Esophagus muscularis mucosa (tissue), 4 donors: ENCODE data around the gene ZNF92. TPM values are rescaled to one million over a fixed set of nuclear protein-coding genes. Genes with fewer than 3 reads are reported as not detected.
"Not testable (repeated sequence)": the region's sequence is repeated elsewhere in the genome, so short reads cannot be mapped to it uniquely, and the experiment has no call there.

Experiments used
- DNase-seq: peaks from one replicate; pipeline ENCODE4 v3.0.0-alpha.2; 2017; ENCODE audit errors: extremely low spot score
- H3K27ac ChIP-seq, 4 donors: fragments of 200-600 bp; sonication (generic); replicated peaks in 1 of 4; 1 replicate in 3 of 4; 2 replicates in 1 of 4; pipeline ENCODE4 v1.5.1; 2016 to 2019; ENCODE audit warnings: mild to moderate bottlenecking in 1 of 4
- H3K27me3 ChIP-seq, 4 donors: fragments of 200-600 bp; sonication (generic); one replicate each; pipeline versions ENCODE4 v1.5.1 to v1.6.0; 2016 to 2019
- H3K36me3 ChIP-seq, 4 donors: fragments of 200-600 bp; sonication (generic); one replicate each; pipeline ENCODE4 v1.5.1; 2016 to 2019
- H3K4me1 ChIP-seq, 4 donors: fragments of 200-600 bp; sonication (generic); one replicate each; pipeline ENCODE4 v1.5.1; 2016 to 2019
- H3K4me3 ChIP-seq, 4 donors: fragments of 200-600 bp; sonication (generic); 1 replicate in 2 of 4; 2 replicates in 2 of 4; pipeline ENCODE4 v1.5.1; 2016 to 2019; ENCODE audit warnings: mild to moderate bottlenecking in 4 of 4, moderate library complexity in 1 of 4
- H3K9me3 ChIP-seq, 4 donors: fragments of 200-600 bp; sonication (generic); 1 replicate in 3 of 4; 2 replicates in 1 of 4; pipeline ENCODE4 v1.5.1; 2016 to 2019
- CTCF ChIP-seq, 3 experiments: fragments of 200-600 bp in 2 of 3; fragments of 450-650 bp in 1 of 3; sonication (generic) in 2 of 3; IDR thresholded peaks; one replicate each; pipeline ENCODE4 v1.5.1; 2017 to 2019; ENCODE audit warnings: antibody characterized with exemption in 3 of 3, mild to moderate bottlenecking in 2 of 3, moderate library complexity in 1 of 3
- EP300 ChIP-seq: sonication (generic); formaldehyde crosslinking; IDR thresholded peaks from one replicate; pipeline ENCODE4 v1.6.1; 2017; ENCODE audit warnings: antibody characterized with exemption
- POLR2A ChIP-seq: fragments of 450-650 bp; IDR thresholded peaks from one replicate; pipeline ENCODE4 v1.6.1; 2017; ENCODE audit warnings: antibody characterized with exemption, moderate library complexity, mild to moderate bottlenecking, low read depth
- POLR2AphosphoS5 ChIP-seq, 2 donors: sonication (generic); formaldehyde crosslinking; IDR thresholded peaks; one replicate each; pipeline ENCODE4 v1.6.1; 2017; ENCODE audit warnings: antibody characterized with exemption in 2 of 2
- WGBS: methylation state at CpG from one replicate; pipeline ENCODE4 v1.1.5; 2018; 5-methylcytosine and 5-hydroxymethylcytosine counted together
- intact Hi-C: fragments of 100-400 bp; cut with DNase I; formaldehyde crosslinking; loops from one replicate; pipeline ENCODE4 v1.15.1; 2023
- total RNA-seq, 4 donors: library from RNA; depleted of rRNA; stranded (reverse); fragments of >200 nt; gene quantifications; one replicate each; pipeline versions ENCODE4 v1.1.0 to v1.2.1, GENCODE V29; 2016

The ZNF92 gene
- total RNA-seq, 4 donors from 2014 or later: 3.2 to 5.1 (median 3.7) TPM

- H3K4me3 ChIP-seq: no peak overlapping the region
- H3K4me1 ChIP-seq: no peaks in the 10 kb centered on the region
- peaks cover 0 to 13% (median 1%) of the 10 kb centered on the region in 4 donors for H3K9me3 ChIP-seq
- no peak overlapping the region for H3K27ac ChIP-seq
- peaks cover 16 to 25% (median 20%) of the 10 kb centered on the region in 4 donors for H3K36me3 ChIP-seq
- intact Hi-C loops: no loop called here
- TF ChIP-seq EP300: no peak
- no peak for TF ChIP-seq CTCF (IDR thresholded peaks at IDR 0.05)
- no peak for TF ChIP-seq POLR2A
- no peak for TF ChIP-seq POLR2AphosphoS5 (IDR thresholded peaks at IDR 0.05)
- WGBS: 73% methylated on average over 4 of the region's 4 CpGs
- H3K27me3 ChIP-seq: no peaks in the 10 kb centered on the region
- DNase-seq: peak; percentile 19
These were observed 24.1 kb downstream of the ZNF92 start for GRCh38 chr7:65397730-65398142.

- H3K4me1 ChIP-seq, DNase-seq, intact Hi-C loops, H3K4me3 ChIP-seq, H3K27ac ChIP-seq, H3K27me3 ChIP-seq: not testable (repeated sequence)
- 84% methylated on average over 3 of the region's 3 CpGs for WGBS
- Histone ChIP-seq H3K36me3 (peaks cover 16 to 21% (median 19%) of the 10 kb centered on the region in 4 donors), H3K9me3 (peaks cover 0 to 22% (median 10%) of the 10 kb centered on the region in 4 donors)
These were observed 25.0 kb downstream of the ZNF92 start for GRCh38 chr7:65398671-65399070.

GRCh38 chr7:65399101-65399500 lies 25.4 kb downstream of the ZNF92 start:
- intact Hi-C loops, H3K27ac ChIP-seq, H3K4me1 ChIP-seq, H3K27me3 ChIP-seq, DNase-seq, H3K4me3 ChIP-seq: not testable (repeated sequence)
- H3K9me3 ChIP-seq: peaks cover 0 to 26% (median 14%) of the 10 kb centered on the region in 4 donors
- 81% methylated on average over 1 of the region's 1 CpG for WGBS
- H3K36me3 ChIP-seq: peaks cover 16 to 21% (median 19%) of the 10 kb centered on the region in 4 donors

- Histone ChIP-seq H3K27me3 (no peaks in the 10 kb centered on the region), H3K4me3 (no peak overlapping the region), H3K9me3 (peaks cover 0 to 54% (median 47%) of the 10 kb centered on the region in 4 donors), H3K4me1 (no peaks in the 10 kb centered on the region), H3K27ac (no peak overlapping the region), H3K36me3 (peaks cover 3 to 12% (median 6%) of the 10 kb centered on the region in 4 donors)
- intact Hi-C loops: no loop called here
- no peak for DNase-seq
- 83% methylated on average over 1 of the region's 1 CpG for WGBS
- TF ChIP-seq POLR2AphosphoS5 (IDR thresholded peaks at IDR 0.05) (no peak), POLR2A (no peak), EP300 (no peak), CTCF (IDR thresholded peaks at IDR 0.05) (no peak)
These were observed 30.4 kb downstream of the ZNF92 start for GRCh38 chr7:65404020-65404419.

GRCh38 chr7:65406706-65407105 lies 33.1 kb downstream of the ZNF92 start:
- peaks cover 0 to 48% (median 47%) of the 10 kb centered on the region in 4 donors for H3K9me3 ChIP-seq
- H3K4me3 ChIP-seq, H3K4me1 ChIP-seq, DNase-seq, H3K27ac ChIP-seq, H3K36me3 ChIP-seq, intact Hi-C loops, H3K27me3 ChIP-seq: not testable (repeated sequence)
- WGBS: 98% methylated on average over 2 of the region's 2 CpGs

- TF ChIP-seq EP300 (no peak), CTCF (IDR thresholded peaks at IDR 0.05) (no peak), POLR2AphosphoS5 (IDR thresholded peaks at IDR 0.05) (no peak), POLR2A (no peak)
- WGBS: 86% methylated on average over 3 of the region's 3 CpGs
- H3K27me3 ChIP-seq: no peaks in the 10 kb centered on the region
- no peak overlapping the region for H3K4me3 ChIP-seq
- no peaks in the 10 kb centered on the region for H3K4me1 ChIP-seq
- H3K9me3 ChIP-seq: peaks cover 0 to 33% (median 26%) of the 10 kb centered on the region in 4 donors
- intact Hi-C loops: no loop called here
- no peak for DNase-seq
- no peak overlapping the region for H3K27ac ChIP-seq
- no peaks in the 10 kb centered on the region for H3K36me3 ChIP-seq
These were observed 35.7 kb downstream of the ZNF92 start for GRCh38 chr7:65409363-65409762.
